Measurements from ENCODE around the gene MOXD1.

GRCh38 chr6:132392270-132392646 is 9.0 kb downstream of the MOXD1 start:
- TF ChIP-seq, protein P1, sequence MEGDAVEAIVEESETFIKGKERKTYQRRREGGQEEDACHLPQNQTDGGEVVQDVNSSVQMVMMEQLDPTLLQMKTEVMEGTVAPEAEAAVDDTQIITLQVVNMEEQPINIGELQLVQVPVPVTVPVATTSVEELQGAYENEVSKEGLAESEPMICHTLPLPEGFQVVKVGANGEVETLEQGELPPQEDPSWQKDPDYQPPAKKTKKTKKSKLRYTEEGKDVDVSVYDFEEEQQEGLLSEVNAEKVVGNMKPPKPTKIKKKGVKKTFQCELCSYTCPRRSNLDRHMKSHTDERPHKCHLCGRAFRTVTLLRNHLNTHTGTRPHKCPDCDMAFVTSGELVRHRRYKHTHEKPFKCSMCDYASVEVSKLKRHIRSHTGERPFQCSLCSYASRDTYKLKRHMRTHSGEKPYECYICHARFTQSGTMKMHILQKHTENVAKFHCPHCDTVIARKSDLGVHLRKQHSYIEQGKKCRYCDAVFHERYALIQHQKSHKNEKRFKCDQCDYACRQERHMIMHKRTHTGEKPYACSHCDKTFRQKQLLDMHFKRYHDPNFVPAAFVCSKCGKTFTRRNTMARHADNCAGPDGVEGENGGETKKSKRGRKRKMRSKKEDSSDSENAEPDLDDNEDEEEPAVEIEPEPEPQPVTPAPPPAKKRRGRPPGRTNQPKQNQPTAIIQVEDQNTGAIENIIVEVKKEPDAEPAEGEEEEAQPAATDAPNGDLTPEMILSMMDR (IDR thresholded peaks at IDR 0.05), result no peak
- TF ChIP-seq ZFX (IDR thresholded peaks at IDR 0.05; ENCODE audit: borderline replicate concordance), result no peak
